GM18502 (cell line): ENCODE results near the gene ALK.

Experiments
- ATAC-seq: cut with Tn5 transposase; IDR thresholded peaks from one replicate; pipeline ENCODE4 v1.9.1; 2021; ENCODE audit warnings: mild to moderate bottlenecking; ENCODE audit not compliant: unreplicated experiment, poor library complexity

ALK gene

DNA sequence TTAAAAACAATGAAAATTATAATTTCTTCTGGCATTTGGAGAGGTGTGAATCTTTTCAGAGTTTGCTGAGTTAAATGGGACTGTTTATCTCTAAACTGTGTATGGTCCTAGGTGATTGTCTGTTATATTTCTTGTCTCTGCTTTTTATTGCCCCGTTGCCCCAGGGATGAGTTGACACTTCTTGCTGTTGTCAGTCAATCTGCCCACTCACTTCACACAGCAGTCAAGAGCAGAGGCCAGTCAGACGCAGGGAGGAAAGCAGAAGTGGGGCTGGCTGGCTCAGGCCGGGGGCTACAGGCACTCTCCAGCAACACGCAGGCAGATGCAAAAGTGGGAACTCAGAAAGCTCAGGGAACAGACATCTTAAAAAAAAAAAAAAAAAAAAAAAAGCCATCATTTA, 441.0 kb downstream of the ALK start:
- no peak for ATAC-seq

DNA sequence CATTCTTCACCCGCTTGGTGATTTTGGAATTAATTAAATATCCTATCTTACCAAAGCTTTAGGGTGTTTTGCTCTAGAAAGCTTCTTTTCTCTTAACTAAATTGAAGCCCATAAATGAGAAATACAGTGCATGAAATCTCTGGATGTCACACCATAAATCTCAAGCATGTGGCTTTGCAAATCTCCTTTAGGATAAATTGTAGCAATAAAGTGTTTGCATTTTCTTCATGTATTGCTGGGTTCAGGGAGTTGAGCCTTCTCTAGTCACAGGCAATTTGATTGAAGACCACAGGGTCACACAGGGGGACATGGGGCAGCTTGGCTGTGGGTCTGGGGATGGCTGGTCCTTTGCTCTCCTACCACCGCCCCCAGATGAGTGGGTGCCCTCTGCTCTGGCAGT, 442.0 kb downstream of the ALK start:
- no peak for ATAC-seq

DNA sequence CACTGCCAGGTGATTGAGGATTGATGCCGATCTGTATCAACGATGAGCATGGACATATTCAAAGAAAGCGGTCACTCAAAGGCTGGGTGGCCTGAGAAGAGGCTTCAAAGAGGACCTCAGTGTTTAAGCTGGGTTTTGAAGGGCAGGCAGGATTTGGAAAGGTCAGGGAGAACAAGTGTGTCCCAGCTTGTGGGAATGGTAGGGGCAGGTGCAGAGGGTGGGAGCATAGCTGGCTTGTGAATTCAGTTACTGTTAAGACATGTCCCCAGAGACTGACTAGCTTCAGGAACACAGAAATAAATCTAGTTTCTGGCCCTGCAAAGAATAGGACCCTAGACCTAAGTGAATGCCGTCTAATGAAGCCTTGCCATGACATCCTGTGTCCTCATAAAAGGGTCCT, 442.7 kb downstream of the ALK start:
- ATAC-seq = no peak

DNA sequence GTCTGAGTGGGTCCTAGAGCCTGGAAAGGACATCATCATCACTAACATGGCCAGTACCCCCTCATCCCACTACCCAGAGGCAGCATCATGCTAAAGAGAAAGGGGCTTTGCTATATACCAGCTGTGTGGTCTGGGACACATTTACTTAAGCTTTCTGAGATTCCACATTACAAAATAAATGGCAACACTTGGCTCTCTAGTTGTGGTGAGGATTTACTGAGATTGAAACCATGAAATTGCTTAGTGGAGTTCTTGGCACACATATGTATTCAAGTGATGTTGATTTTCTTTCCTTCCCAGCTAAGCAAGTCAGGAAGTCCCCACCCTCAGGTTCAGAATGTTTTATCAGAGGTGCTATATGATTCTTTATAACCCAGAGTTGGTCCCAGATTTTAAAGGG, 444.2 kb downstream of the ALK start:
- no peak for ATAC-seq

DNA sequence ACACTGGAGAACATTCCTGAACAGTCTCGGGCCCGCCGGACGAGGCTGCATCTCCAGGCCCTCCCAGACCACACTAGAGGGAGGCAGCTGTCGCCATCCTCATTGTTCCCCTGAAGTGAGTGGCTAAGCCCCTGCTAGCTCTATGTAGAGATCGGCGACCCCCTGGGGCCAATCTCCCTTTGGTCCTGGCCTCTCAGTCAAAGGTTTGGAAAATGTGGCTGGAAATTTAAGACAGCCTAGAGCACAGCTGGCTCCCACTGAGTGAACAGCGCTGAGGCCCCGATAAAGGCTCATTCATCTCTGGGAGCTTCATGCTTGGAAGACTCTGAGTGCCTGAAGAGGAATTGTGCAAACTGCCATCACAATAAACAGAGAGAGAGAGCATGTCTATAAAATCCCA, 445.9 kb downstream of the ALK start:
- no peak for ATAC-seq

DNA sequence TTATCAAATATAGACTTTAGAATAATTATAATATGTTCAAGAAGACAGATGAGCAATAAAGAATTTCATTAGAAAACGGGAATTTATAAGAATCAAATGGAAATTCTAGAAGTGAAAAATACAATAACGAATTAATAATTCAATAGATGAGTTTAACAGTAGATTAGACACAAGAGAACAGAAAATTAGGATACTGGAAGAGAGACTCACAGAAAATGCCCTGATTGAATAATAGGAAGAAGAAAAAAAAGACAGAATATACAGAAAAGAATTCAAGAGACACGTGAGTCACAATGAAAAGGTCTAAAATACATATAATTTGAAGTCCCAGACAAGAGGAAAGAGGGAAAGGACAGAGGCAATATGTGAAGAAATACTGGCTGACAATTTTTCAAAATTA, 451.4 kb downstream of the ALK start:
- no peak for ATAC-seq

DNA sequence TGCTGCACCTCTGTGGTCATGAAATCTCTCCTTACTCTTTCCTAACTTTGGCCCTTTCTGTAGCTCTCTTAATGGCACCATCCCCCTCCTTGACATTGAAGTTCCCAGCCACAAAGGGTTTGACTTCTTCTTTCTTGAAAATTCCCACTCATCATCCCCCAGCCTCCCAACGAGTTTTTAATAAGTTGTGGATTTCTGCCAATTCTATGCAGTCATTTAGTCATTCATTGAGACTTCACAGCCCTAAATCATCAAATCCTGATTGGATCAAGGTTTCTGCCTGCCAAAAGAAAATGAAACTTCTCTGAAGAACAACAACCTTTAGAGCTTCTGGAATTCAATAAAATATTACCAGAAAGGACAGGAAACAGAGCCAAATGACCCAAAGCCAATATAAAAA, 451.9 kb downstream of the ALK start:
- no peak for ATAC-seq

DNA sequence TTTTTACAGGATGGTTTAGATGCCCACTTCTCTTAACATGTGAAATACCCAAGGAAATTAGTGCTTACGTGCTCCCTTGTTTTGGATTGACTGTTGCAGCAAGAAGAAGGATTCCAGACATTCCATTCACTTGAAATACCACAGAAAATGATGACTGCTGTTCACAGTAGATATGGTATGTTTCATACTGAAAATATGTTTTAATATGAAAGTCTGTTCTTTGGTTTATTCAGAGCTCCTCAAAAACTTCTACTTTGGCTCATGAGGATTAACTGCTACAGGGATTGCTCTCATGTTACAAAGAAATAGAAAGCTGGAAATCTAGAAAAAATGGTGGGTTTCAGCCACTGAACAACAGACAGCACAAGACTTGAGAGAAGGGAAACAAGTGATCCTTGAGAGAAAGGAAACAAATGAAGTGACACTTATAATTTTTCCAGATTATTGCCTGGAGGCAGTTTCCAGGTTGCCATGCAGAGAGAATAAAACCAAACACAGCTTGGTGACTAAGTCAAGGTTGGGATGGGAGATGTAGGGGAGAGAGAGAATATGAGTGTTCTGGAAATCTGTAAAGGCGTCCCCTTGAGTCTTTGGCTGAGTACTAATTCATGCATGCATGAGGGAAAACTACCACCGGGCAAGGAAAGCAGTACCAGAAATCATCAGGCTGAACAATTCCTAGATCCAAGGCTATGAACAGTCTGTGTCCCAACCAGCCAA, 458.0 kb downstream of the ALK start:
- ATAC-seq = no peak

DNA sequence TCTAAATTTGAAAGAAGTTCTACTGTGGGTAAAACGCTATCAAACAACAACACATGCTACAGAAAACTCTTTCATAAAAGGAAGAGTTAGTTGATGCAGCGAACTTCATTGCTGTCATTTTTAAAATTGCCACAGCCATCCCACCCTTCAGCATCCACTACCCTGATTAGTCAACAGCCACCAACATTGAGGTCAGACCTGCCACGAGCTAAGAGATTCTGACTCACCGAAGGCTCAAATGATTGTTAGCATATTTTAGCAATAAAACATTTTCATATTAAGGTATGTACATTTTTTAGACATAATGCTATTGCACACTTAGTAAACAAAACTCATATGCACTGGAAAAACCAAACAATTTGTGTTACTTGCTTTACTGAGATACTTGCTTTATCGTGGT, 459.1 kb downstream of the ALK start:
- ATAC-seq = no peak

DNA sequence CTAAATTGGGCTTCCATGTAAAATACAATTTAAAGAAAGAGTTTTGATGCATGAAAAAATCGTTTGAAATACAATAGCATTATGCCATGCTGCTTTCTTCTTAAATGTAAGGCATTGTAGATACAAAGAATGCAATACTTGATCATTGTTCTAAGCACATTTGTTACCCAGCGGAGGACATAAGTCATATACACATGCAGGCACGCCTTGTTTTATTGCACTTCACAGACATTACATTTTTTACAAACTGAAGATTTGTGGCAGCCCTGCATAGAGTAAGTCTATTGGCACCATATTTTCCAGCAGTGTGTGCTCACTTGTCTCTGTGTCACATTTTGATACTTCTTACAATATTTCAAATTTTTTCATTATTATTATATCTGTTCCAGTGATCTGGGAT, 461.2 kb downstream of the ALK start:
- no peak for ATAC-seq

DNA sequence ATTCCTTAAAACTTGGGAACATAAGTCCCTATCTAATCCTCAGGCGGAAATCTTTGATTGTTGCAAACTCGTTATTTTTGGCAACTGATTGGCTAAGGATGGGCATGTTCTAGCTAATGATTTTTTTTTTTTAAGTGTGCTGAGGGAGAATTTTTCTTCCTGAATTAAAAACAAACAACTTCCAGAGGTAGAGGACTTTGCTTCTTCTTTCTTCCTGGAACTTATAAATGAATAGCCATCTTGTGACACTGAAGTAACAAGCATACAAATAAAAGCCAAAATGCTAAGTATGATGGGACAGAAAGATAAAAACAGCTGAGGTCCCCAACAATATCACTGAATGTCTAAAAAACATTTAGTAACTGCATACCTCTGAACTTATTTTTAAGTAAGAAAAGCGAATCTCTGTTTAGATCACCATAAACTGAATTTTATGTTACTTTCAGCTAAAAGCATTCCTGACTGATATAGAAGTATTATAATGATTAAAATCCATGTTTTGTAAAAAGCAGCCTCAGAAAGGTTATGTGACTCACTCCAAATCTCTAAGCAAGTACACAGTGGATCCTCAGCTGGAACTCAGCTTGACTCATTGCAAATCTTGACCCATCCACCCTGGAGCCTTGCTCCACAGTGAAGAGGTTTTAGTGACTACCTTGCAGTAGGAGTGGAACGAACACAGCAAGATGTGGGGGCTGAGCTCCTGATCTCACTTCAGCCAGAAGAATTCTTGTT, 461.8 kb downstream of the ALK start:
- no peak for ATAC-seq

DNA sequence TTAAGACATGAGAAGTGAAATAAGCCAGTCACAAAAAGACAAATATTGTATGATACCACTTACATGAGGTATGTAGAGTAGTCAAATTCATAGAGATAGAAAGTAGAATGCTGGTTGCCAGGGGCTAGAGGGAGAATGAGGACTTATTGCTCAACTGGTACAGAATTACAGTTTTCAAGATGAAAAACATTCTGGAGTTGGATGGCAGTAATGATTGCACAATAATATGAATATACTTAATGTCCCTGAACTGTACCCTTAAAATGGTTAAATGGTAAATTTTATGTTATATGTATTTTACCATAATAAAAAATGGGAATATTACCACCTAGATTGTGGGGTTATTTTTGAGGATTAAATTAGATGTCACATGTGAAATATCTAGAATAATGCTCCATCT, 465.0 kb downstream of the ALK start:
- ATAC-seq = no peak

DNA sequence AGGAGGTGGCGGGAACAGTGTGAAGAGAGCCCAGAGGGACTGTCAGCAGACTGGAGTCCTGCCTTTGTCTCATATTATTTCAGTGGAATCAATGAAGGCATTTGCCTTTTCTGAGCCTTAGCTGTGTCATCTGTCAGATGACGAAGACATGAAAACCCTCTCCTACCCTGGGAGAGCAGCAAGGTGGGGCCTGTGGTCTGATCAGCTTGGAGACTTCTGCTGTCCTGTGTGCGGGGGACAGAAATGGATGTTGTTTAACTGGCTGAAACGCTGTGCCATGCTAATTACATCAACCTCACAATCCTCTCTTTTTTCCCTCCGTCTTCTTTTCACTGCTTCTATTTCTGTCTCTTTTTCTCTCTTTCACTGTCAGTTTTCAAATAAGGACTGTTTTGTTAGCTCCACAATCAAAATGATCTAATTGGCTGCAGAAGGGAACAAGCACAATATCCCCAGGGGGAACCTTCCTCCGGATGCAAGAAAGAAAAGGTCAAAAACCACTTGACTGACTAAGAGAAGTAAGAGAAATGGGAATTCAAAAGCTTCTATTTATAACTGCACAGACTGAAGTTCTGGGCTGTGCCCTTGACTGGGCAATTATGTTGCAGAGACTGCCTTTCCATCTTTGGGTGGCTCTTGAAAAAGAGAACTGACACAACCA, 466.1 kb downstream of the ALK start:
- ATAC-seq = no peak

DNA sequence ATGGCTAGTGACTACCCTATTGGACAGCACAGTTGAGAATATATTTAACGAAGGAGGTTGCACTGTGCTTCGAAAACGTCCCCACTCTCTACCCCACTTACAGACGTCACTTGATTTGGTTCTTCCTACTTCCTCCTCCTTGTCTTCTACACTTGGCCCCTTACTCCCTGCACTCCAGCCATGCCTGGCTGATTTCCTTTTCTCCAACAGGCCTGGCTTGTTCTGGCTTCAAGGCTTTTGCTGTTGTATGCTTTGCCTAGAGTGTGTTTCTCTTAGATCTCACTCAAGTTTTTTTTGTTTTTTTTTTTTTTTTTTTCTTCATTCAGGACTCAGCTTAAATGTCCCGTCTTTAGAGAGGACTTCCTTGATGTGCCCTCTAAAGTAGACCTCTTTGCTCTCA, 469.4 kb downstream of the ALK start:
- ATAC-seq = no peak

DNA sequence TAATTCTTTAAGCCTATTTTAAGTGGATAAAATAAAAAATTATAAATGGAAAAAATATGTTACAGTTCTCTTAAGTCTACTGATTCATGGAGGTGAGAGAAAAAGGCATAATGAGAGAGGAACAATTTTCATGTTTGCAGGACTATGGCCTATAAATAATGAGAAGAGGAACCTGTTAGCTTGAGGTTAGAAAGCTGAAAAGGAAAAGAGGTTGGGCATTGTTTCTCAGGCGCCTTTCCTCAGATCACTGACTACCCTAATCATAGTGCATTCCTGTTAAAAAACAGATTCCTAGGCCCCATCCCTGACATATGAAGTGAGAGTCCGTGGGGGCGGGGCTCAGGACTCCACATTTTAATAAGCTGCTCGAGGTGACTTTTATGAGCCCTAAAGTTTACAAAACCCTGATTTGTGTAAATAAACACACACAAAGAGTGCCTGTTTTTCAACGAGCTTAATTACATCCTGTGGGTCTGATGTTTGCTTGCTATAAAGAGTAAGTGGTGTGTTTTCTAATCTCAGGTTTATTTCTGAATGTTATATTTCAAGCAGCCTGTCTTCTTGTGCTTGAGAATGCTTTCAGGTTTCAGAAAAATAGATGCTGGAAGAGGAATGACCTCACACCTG, 470.7 kb downstream of the ALK start:
- ATAC-seq = no peak

DNA sequence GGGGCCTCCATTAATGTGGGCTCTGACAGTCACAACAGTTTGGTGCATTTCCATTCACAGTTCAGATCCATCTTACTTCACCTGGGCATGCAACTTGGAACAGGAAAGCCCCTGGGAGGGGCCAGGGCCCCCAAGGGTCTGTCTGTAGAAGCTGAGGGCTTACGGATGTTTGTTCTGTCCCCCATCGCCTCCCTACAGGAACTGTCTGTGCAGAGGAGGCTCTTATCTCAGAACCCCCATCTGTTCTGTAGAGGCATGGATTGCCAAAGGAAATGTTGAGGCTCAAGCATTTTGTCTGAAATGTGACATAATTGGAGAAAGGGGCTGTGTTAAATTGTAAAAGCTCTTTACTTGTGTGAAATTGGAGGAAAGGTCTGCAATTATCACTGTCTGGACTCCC, 471.9 kb downstream of the ALK start:
- ATAC-seq = no peak

DNA sequence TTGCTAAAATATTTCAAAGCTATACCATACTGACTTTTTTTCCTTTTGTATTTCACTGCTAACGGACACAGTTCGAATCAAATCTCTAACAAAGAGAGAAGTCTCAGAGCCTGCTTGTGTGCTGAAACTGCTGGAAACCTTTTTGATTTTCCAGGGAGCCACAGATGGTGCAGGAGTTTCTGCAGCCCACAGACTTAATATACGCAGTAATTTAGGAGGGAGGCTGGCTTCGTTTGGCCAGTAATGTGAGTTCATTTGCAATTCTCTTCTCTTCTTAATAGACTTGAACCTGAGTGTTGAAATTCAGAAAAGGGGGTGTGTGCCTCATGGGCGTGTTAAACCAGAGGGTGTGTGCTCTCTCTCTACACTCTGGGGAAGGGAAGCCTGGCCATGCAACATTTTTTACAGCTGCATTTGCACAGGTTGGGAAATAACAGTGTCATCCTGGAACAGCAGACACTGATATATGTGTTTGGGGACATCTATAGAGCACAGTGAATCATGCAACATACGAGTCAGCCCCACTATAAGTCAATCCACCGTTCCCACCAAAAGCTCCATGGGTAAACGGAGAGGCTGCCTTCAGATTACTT, 473.2 kb downstream of the ALK start:
- ATAC-seq = no peak

DNA sequence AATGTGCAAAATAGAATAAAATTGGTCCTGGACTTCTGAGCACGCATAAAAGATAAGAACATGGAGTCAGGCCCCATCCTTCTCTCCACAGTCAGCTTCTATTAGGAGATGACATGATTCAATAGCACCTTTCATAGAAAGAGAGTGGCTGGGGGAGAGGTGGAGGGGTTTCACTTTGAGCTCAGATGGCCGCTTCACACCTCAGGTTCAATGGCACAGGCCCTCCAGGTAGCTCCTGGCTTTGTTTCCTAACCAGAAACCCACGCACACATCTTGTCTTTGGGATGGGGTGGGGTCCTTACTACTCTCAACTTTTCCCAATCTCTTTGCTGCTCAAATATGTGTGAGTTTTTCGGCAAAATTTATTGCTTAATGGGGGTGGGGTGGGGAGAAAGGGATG, 473.9 kb downstream of the ALK start:
- ATAC-seq = no peak

DNA sequence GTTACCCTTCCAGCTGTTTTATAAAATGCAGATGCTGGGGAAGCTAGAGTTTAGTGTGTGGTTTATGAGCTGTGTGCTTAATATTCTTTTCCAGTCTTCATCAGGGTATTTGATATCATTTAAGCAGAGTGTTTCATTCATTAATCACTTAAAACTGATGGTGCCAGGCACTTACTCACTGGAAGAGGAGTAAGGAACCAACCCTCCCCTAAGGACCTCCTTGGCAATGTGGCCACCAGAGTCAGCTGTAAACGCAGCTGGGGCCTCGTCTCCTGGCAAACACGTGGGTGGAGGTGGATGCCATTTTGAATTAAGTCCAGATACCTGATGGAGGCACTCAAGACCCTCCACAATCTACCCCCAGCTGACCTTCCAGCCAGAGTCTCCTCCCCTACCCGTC, 474.5 kb downstream of the ALK start:
- no peak for ATAC-seq

DNA sequence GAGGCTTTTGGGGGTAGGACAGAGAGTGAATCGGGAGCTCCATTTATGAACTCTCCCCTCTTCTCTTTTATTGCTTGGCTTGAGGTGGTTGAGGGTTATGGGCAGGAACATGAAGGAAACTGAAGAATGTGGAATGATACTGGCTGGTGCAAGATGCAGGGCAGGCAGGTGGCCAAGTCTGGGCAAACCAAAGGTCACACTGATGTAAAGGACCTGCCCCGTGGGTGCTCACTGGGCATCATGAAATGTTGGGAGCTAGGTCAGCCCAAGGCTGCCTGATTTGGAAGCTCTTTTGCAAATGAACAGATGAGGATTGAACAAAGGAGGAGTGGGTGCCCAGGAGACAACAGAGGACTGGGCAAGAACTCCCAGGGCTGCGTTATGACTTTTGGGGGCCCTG, 477.2 kb downstream of the ALK start:
- no peak for ATAC-seq

DNA sequence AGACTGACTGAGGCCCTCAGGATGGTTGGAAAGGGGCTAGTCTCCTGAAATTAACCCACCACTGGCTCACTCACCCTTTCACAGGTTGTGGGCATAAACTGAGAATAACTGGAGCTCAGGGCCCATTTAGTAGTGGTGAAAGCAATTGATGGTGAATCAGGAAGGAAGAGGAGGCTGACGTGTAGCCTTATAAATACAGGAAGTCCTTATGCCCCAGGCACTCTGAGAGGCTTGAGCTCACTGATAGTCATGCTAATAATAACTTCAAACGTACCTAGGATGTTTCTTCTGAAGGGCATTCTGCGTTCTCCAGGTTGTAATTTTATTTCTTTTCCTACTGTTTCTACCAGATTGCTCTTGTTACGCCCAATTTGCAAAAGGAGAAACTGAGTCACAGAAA, 477.8 kb downstream of the ALK start:
- ATAC-seq = no peak
